PC-3 (cell line): Measurements from ENCODE around the gene TOMM20. TPM values are rescaled to one million over a fixed set of nuclear protein-coding genes. Genes with fewer than 3 reads are reported as not detected.
A peak's percentile ranks its signal among the peaks of the same experiment; 100 is the strongest.

Experiments used
- ATAC-seq: fragments of 200-7000 bp; cut with Tn5 transposase; 2 replicates; pipeline ENCODE4 v1.9.1; 2020; ENCODE audit warnings: mild to moderate bottlenecking, moderate library complexity
- BruUV-seq: library from RNA; stranded (reverse); fragments of 400-500 nt; replicated peaks from 2 replicates; lab custom pipeline; 2021; lab: Mats Ljungman, UMichigan
- CTCF ChIA-PET: fragments of 300-600 bp; sonication (Branson Sonifier 250); formaldehyde crosslinking; loops from one replicate; lab custom pipeline; 2022; ENCODE audit warnings: antibody characterized with exemption; lab: Charles Lee
- POLR2A ChIA-PET: fragments of 300-600 bp; sonication (Branson Sonifier 250); formaldehyde crosslinking; loops from one replicate; lab custom pipeline; 2022; ENCODE audit warnings: antibody characterized with exemption; ENCODE audit not compliant: unreplicated experiment; lab: Charles Lee
- DNase-seq: peaks from one replicate; pipeline ENCODE4 v3.0.0-alpha.2; 2015
- H2AFZ ChIP-seq: fragments of 300-600 bp; sonication (generic); 2 replicates; pipeline ENCODE4 v1.6.0; 2016; ENCODE audit warnings: antibody characterized with exemption, low read length
- H3F3A ChIP-seq: fragments of 300-600 bp; sonication (generic); one replicate; pipeline ENCODE4 v1.6.0; 2017; ENCODE audit warnings: antibody characterized with exemption, low read length, control low read depth, mild to moderate bottlenecking; ENCODE audit not compliant: unreplicated experiment
- H3K27ac ChIP-seq: fragments of 300-600 bp; sonication (generic); 2 replicates; pipeline ENCODE4 v1.5.1; 2016; ENCODE audit warnings: mild to moderate bottlenecking, low read length
- H3K27me3 ChIP-seq: fragments of 300-600 bp; sonication (generic); 2 replicates; pipeline ENCODE4 v1.6.1; 2016; ENCODE audit warnings: low read length, mixed read lengths
- H3K36me3 ChIP-seq: fragments of 300-600 bp; sonication (generic); 2 replicates; pipeline ENCODE4 v1.6.1; 2016; ENCODE audit warnings: low read depth, mixed run types, low read length, mixed read lengths
- H3K4me1 ChIP-seq: fragments of 300-600 bp; sonication (generic); 2 replicates; pipeline ENCODE4 v1.5.1; 2016; ENCODE audit warnings: low read length; ENCODE audit not compliant: insufficient read depth
- H3K4me2 ChIP-seq: fragments of 300-600 bp; sonication (generic); 2 replicates; pipeline ENCODE4 v1.6.0; 2016; ENCODE audit warnings: low read length
- H3K4me3 ChIP-seq: fragments of 300-600 bp; sonication (generic); 2 replicates; pipeline ENCODE4 v1.5.1; 2016; ENCODE audit warnings: mild to moderate bottlenecking, low read length, mixed read lengths
- H3K79me2 ChIP-seq: fragments of 300-600 bp; sonication (generic); 2 replicates; pipeline ENCODE4 v1.6.1; 2017; ENCODE audit warnings: low read length, mixed read lengths
- H3K9ac ChIP-seq: fragments of 300-600 bp; sonication (generic); 2 replicates; pipeline ENCODE4 v1.6.0; 2016; ENCODE audit warnings: mild to moderate bottlenecking, low read length
- H3K9me2 ChIP-seq: fragments of 300-600 bp; sonication (generic); replicated peaks from 2 replicates; pipeline ENCODE4 v1.6.1; 2016; ENCODE audit warnings: mixed run types, low read length, mixed read lengths
- H3K9me3 ChIP-seq: fragments of 300-600 bp; sonication (generic); 2 replicates; pipeline ENCODE4 v1.6.1; 2016; ENCODE audit warnings: low read length, mixed read lengths
- H4K20me1 ChIP-seq: fragments of 300-600 bp; sonication (generic); 2 replicates; pipeline ENCODE4 v1.6.1; 2016; ENCODE audit warnings: low read length, mixed read lengths
- CTCF ChIP-seq: fragments of 300-600 bp; sonication (generic); conservative IDR thresholded peaks from 2 replicates; pipeline ENCODE4 v1.5.1; 2017; ENCODE audit warnings: antibody characterized with exemption, low read depth, mild to moderate bottlenecking, low read length
- EZH2 ChIP-seq: fragments of 300-600 bp; sonication (generic); IDR thresholded peaks from one replicate; pipeline ENCODE4 v1.6.1; 2017; ENCODE audit warnings: antibody characterized with exemption, mild to moderate bottlenecking, low read length; ENCODE audit not compliant: unreplicated experiment
- EZH2phosphoT487 ChIP-seq: fragments of 300-600 bp; sonication (generic); IDR thresholded peaks from 2 replicates; pipeline ENCODE4 v1.6.1; 2018; ENCODE audit warnings: mild to moderate bottlenecking, antibody characterized with exemption, low read length, borderline replicate concordance
- intact Hi-C: fragments of 100-400 bp; cut with micrococcal nuclease; formaldehyde crosslinking; loops from 2 replicates; pipeline ENCODE4 v1.9.0; 2023
- total RNA-seq: library from RNA; depleted of rRNA; stranded (reverse); fragments of >200 nt; gene quantifications from 2 replicates; pipeline ENCODE4 v1.2.3, GENCODE V29; 2014

Gene TOMM20
- total RNA-seq, 1 experiment from 2014 or later: 48.0 TPM

GRCh38 chr1:235105051-235106043 is 23.3 kb downstream of the TOMM20 start:
- ChIA-PET POLR2A (no interaction called here), CTCF (interaction anchor here (0.6 to 1.0 kb wide), 5 partner anchors 17 to 310 kb away, joined by 3 to 5 read pairs (median 5); no protein-coding TSS in a partner anchor)
- Histone ChIP-seq H3K9ac (no peak overlapping the region), H3K36me3 (peaks cover 15% of the 10 kb centered on the region; the same call in 1 of the 2 replicates), H3K27me3 (no peaks in the 10 kb centered on the region), H3K9me3 (no peaks in the 10 kb centered on the region), H3K27ac (0 out of 2 replicates have a peak overlapping the region, but pooled peaks have one; percentile 13), H2AFZ (peak overlapping the region; percentile 80; the same call in 1 of the 2 replicates), H3K9me2 (no peaks in the 10 kb centered on the region), H3K4me3 (peak overlapping the region; percentile 61), H3K4me2 (peak overlapping the region; percentile 92), H3K4me1 (peaks cover 11% of the 10 kb centered on the region), H3F3A (peaks cover 4% of the 10 kb centered on the region), H4K20me1 (no peaks in the 10 kb centered on the region), H3K79me2 (no peaks in the 10 kb centered on the region)
- BruUV-seq: no TSS peak
- intact Hi-C loops: loop anchor here (2.0 to 10.0 kb wide), 2 partner anchors 59 to 311 kb away; partner anchors contain the start of gene RBM34
- DNase-seq (no peak), ATAC-seq (peak; percentile 31)
- TF ChIP-seq EZH2 (no peak), CTCF (no peak), EZH2phosphoT487 (no peak)

GRCh38 chr1:235102993-235103411 is 25.6 kb downstream of the TOMM20 start:
- Histone ChIP-seq H3K4me2 (no peak overlapping the region), H3K4me3 (no peak overlapping the region), H3K27me3 (no peaks in the 10 kb centered on the region), H3K9me2 (no peaks in the 10 kb centered on the region), H3K36me3 (no peaks in the 10 kb centered on the region; the same call in 1 of the 2 replicates), H3F3A (peaks cover 4% of the 10 kb centered on the region), H3K79me2 (no peaks in the 10 kb centered on the region), H2AFZ (no peak overlapping the region), H3K27ac (no peak overlapping the region), H4K20me1 (no peaks in the 10 kb centered on the region), H3K9me3 (no peaks in the 10 kb centered on the region), H3K4me1 (peaks cover 11% of the 10 kb centered on the region), H3K9ac (no peak overlapping the region)
- intact Hi-C loops: loop anchor here (10.0 kb wide), 1 partner anchor 62 kb away; the partner anchor contains the start of gene RBM34
- CTCF ChIA-PET: no interaction called here
- POLR2A ChIA-PET: no interaction called here
- TF ChIP-seq EZH2phosphoT487 (no peak), EZH2 (no peak)
- ATAC-seq (no peak), DNase-seq (no peak)
- no TSS peak for BruUV-seq

GRCh38 chr1:235102259-235102582 is 26.4 kb downstream of the TOMM20 start:
- H3F3A ChIP-seq: peaks cover 4% of the 10 kb centered on the region
- ChIA-PET CTCF (no interaction called here), POLR2A (no interaction called here)
- H3K27ac ChIP-seq: no peak overlapping the region
- H3K9me2 ChIP-seq: no peaks in the 10 kb centered on the region
- no TSS peak for BruUV-seq
- no peak overlapping the region for H3K4me2 ChIP-seq
- no peaks in the 10 kb centered on the region for H3K79me2 ChIP-seq
- H4K20me1 ChIP-seq: no peaks in the 10 kb centered on the region
- no peak overlapping the region for H3K9ac ChIP-seq
- H3K4me3 ChIP-seq: no peak overlapping the region
- no peak overlapping the region for H2AFZ ChIP-seq
- no peaks in the 10 kb centered on the region for H3K9me3 ChIP-seq
- DNase-seq (no peak), ATAC-seq (no peak)
- TF ChIP-seq EZH2 (no peak), CTCF (no peak), EZH2phosphoT487 (no peak)
- intact Hi-C loops: loop anchor here (10.0 kb wide), 1 partner anchor 63 kb away; the partner anchor contains the start of gene RBM34
- no peaks in the 10 kb centered on the region for H3K27me3 ChIP-seq
- H3K4me1 ChIP-seq: peaks cover 11% of the 10 kb centered on the region
- H3K36me3 ChIP-seq: no peaks in the 10 kb centered on the region
